Upper lobe of right lung (tissue), 1 donor: ENCODE measurements around the gene PRSS57. TPM values are rescaled to one million over a fixed set of nuclear protein-coding genes. Genes with fewer than 3 reads are reported as not detected.

Experiments
- ATAC-seq: fragments of 200-7000 bp; cut with Tn5 transposase; one replicate; pipeline ENCODE4 v1.9.1; 2020; ENCODE audit warnings: mild to moderate bottlenecking, moderate library complexity
- DNase-seq: peaks from one replicate; pipeline ENCODE4 v3.0.0-alpha.2; 2020
- H3K27ac ChIP-seq: fragments of 200-600 bp; one replicate; pipeline ENCODE4 v1.8.0; 2022
- H3K27me3 ChIP-seq: fragments of 200-600 bp; one replicate; pipeline ENCODE4 v1.8.0; 2022; ENCODE audit warnings: mild to moderate bottlenecking
- H3K36me3 ChIP-seq: fragments of 200-600 bp; one replicate; pipeline ENCODE4 v1.8.0; 2022
- H3K4me1 ChIP-seq: fragments of 200-600 bp; one replicate; pipeline ENCODE4 v1.8.0; 2022
- H3K4me3 ChIP-seq: fragments of 200-600 bp; one replicate; pipeline ENCODE4 v1.8.0; 2022; ENCODE audit warnings: mild to moderate bottlenecking
- H3K9me3 ChIP-seq: fragments of 200-600 bp; one replicate; pipeline ENCODE4 v1.8.0; 2022
- intact Hi-C: fragments of 100-400 bp; cut with DNase I; formaldehyde crosslinking; loops from one replicate; pipeline ENCODE4 v1.11.0; 2022
- total RNA-seq: library from RNA; stranded (reverse); fragmentation: NEBNext Ultra II Directional; extraction: Animal tissue kit (Norgen Biotek cat#: 25700); gene quantifications from one replicate; pipeline ENCODE4 v1.2.1, GENCODE V29; 2021
- TF ChIP-seq, protein P1 (sequence below): fragments of 200-600 bp; IDR thresholded peaks from one replicate; pipeline ENCODE4 v1.8.0; 2022; ENCODE audit warnings: antibody characterized with exemption
- donor health status: DM: no; HTN: yes; CAD: no; lungs with severe emphysema.

PRSS57 gene
- total RNA-seq, 1 donor from 2014 or later = not detected

DNA sequence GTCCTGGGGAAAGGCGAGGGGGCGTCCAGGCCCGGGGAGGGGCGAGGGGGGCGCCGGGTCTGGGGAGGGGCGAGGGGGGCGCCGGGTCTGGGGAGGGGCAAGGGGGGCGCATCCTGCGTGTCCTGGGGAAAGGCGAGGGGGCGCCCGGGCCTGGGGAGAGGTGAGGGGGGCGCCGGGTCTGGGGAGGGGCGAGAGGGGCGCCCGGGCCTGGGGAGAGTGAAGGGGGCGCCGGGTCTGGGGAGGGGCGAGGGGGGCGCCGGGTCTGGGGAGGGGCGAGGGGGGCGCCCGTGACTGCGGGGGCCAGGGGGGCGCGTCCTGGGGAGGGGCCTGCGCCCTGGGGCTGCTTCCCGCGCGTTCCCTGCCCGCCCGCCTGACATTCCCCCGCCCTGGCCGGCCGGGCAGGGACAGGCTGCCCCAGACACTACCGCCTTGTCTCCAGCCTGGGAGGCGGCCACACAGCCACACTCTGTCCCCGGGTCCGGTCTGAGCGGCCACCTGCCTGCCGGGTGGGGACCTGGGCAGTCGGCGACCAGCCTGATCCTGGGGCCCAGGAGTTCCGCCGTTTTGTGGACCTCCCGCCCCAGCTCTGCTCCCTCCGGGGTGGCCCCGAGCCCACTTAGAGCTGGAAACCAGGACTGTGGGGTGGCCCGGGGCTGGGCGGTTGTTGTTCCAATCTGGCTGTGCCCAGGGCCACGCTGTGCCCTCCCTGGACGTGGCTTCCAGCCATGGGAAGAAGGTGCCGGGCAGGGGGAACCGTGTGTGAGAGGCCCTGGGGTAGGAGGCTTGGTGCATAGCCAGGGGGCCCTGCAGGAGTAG lies 25.3 kb upstream of the PRSS57 start:
- H3K36me3 ChIP-seq = no peaks in the 10 kb centered on the region
- H3K27ac ChIP-seq = no peak overlapping the region
- DNase-seq (no peak), ATAC-seq (peak; percentile 24)
- H3K27me3 ChIP-seq = peaks cover 16% of the 10 kb centered on the region
- intact Hi-C loops = no loop called here
- no peak overlapping the region for H3K4me3 ChIP-seq
- TF ChIP-seq, protein P1, sequence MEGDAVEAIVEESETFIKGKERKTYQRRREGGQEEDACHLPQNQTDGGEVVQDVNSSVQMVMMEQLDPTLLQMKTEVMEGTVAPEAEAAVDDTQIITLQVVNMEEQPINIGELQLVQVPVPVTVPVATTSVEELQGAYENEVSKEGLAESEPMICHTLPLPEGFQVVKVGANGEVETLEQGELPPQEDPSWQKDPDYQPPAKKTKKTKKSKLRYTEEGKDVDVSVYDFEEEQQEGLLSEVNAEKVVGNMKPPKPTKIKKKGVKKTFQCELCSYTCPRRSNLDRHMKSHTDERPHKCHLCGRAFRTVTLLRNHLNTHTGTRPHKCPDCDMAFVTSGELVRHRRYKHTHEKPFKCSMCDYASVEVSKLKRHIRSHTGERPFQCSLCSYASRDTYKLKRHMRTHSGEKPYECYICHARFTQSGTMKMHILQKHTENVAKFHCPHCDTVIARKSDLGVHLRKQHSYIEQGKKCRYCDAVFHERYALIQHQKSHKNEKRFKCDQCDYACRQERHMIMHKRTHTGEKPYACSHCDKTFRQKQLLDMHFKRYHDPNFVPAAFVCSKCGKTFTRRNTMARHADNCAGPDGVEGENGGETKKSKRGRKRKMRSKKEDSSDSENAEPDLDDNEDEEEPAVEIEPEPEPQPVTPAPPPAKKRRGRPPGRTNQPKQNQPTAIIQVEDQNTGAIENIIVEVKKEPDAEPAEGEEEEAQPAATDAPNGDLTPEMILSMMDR = no peak
- peaks cover 12% of the 10 kb centered on the region for H3K4me1 ChIP-seq
- H3K9me3 ChIP-seq = no peaks in the 10 kb centered on the region

DNA sequence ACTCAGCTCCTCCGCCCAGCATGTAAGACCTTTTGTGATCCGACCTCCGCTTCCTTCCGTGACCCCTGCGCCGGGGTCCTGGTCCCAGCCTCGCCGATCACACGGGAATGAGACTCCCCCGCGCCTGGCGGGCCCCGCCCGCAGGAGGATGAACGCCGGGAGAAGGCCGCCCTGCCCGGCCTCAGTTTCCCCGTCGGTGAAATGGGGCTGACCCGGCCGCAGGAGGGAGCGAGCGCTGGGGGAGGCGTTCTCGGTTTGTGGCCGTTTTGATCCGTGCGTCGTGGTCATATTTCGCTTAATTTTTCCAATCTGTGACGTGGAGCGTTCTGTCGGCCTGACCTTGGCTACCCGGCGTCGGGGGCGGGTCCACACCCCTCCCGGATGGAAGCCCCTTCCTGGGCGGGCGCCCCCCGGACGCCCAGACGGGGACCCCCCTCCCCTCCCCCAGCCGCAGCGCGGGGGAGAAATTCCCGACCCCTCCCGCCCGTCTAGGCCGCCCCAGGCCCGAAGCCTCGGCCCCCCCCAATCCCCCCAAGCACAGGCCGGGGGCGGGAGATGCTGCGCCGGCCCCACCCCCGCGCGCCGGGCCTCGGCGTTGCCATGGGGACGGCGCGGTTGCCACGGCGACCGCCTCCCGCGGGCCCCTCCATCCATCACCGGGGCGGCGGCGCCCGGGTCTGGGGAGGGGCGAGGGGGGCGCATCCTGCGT lies 24.5 kb upstream of the PRSS57 start:
- Histone ChIP-seq H3K27ac (peak overlapping the region; percentile 65), H3K36me3 (no peaks in the 10 kb centered on the region), H3K4me1 (peaks cover 12% of the 10 kb centered on the region), H3K4me3 (no peak overlapping the region), H3K27me3 (peaks cover 16% of the 10 kb centered on the region), H3K9me3 (no peaks in the 10 kb centered on the region)
- intact Hi-C loops = no loop called here
- TF ChIP-seq, protein P1 = no peak
- ATAC-seq = no peak
- no peak for DNase-seq

DNA sequence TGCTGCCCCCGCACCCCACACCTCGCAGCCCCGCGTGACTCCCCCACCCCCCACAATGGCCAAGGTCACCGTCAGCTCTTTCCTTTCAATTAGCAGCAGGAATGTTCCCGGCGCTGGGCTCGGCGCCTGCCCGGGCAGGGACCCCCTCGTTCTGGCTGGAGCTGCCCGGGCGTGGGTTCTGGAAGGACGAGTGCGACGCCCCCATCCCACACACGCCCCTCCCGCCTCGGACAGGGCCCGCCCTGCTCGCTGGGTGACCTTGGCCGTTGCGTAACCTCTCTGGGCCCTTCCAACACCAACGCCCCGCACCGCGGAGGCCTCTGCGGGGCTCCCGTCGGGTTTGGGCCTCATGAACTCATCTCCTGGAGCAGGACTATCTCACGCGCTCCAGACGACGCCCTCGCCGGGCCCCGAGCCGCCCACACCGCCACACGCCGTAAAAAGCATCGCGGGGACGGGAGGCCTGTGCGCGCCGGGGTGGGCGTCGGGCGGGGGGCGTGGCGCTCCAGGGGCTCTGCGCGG lies 23.8 kb upstream of the PRSS57 start:
- Histone ChIP-seq H3K27me3 (peaks cover 16% of the 10 kb centered on the region), H3K4me1 (peaks cover 12% of the 10 kb centered on the region), H3K36me3 (no peaks in the 10 kb centered on the region), H3K4me3 (peak overlapping the region; percentile 16), H3K27ac (peak overlapping the region; percentile 65), H3K9me3 (no peaks in the 10 kb centered on the region)
- ATAC-seq (peak; percentile 61), DNase-seq (no peak)
- intact Hi-C loops = no loop called here
- TF ChIP-seq, protein P1 = no peak

DNA sequence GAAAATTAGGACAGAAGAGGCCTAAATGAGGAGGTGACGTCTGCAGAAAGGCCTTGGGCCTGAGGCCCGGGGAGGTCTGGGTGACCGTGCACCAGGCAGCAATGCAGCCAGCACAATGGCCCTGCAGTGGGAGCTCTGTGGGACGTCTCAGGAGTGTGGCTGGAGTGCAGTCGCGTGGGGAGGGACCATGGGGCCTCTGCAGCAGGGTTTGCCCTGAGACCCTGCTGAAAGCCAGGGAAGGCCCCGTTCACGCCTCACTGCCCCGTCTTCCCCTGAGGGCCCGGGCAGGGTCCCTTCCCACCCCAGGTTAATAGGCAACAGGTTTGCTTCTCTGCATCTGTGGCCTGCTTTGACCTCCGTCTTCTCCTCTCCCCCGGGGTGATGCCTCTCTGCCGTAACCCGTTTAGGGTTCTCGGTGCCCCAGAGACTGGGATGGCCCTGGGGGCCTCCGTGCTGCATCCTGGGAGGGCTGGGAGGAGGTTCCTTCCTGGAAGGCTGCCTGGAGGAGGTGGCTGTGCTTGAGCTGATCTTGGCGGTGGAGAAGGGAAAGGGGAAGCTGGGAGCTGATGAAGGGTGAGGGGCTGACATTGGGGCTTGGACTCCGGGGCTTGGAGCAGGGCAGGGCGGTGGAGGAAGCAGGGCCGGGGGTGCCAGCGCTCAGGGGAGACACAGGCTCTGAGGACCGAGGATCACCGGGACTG lies 23.1 kb upstream of the PRSS57 start:
- no peak for DNase-seq
- TF ChIP-seq, protein P1 = no peak
- intact Hi-C loops = no loop called here
- Histone ChIP-seq H3K9me3 (no peaks in the 10 kb centered on the region), H3K4me1 (peaks cover 12% of the 10 kb centered on the region), H3K27me3 (peaks cover 16% of the 10 kb centered on the region), H3K36me3 (no peaks in the 10 kb centered on the region), H3K27ac (peak overlapping the region; percentile 65), H3K4me3 (no peak overlapping the region)
- peak; percentile 4 for ATAC-seq

DNA sequence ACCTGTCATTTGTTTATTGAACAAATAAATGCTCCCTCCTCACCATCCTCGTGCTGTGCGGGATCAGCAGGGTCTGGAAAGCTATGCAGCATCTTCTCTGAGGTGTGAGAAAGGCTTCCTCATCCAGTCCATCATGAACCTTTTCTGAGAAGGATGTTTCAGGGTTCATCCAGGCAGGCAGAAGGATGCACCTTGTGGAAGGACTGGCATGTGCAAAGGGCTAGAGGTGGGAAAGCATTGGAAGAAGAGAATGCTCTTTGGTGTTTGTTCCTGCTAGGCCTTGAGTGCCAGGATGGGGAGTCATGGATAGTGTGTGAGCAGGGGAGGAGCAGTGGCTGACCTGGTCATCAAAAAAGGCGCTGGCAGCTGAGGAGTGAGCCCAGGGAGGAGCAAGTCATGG lies 20.1 kb upstream of the PRSS57 start:
- H3K4me3 ChIP-seq = no peak overlapping the region
- intact Hi-C loops = no loop called here
- no peak overlapping the region for H3K27ac ChIP-seq
- DNase-seq (no peak), ATAC-seq (no peak)
- TF ChIP-seq, protein P1 = no peak
- peaks cover 12% of the 10 kb centered on the region for H3K4me1 ChIP-seq
- no peaks in the 10 kb centered on the region for H3K9me3 ChIP-seq
- peaks cover 12% of the 10 kb centered on the region for H3K27me3 ChIP-seq
- no peaks in the 10 kb centered on the region for H3K36me3 ChIP-seq
